GM21381 (cell line): ENCODE measurements around the gene ZNF853.

Experiments used
- ATAC-seq: cut with Tn5 transposase; IDR thresholded peaks from one replicate; pipeline ENCODE4 v1.9.1; 2021; ENCODE audit warnings: mild to moderate bottlenecking, moderate library complexity; ENCODE audit not compliant: unreplicated experiment

The ZNF853 gene

DNA sequence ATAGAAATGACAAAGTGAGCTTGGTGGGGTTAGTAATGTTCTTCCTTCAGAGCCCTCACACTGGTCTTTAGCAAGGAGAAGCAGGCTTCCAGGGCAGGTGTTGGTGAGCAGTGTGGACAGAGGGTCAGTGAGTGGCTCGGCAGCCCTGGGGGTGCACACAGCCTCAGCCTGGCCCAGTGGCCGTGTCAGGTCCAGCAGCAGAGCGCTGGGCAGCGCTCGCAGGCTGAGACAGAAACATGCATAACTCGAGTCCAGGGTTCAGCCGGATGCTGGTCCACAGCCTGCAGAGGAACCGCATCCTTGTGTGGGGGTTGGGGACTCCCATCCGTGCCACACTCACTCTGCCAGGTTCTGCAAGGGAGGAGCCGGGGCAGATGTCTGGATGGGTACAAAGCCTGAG lies 11.0 kb upstream of the ZNF853 start:
- ATAC-seq: no peak

DNA sequence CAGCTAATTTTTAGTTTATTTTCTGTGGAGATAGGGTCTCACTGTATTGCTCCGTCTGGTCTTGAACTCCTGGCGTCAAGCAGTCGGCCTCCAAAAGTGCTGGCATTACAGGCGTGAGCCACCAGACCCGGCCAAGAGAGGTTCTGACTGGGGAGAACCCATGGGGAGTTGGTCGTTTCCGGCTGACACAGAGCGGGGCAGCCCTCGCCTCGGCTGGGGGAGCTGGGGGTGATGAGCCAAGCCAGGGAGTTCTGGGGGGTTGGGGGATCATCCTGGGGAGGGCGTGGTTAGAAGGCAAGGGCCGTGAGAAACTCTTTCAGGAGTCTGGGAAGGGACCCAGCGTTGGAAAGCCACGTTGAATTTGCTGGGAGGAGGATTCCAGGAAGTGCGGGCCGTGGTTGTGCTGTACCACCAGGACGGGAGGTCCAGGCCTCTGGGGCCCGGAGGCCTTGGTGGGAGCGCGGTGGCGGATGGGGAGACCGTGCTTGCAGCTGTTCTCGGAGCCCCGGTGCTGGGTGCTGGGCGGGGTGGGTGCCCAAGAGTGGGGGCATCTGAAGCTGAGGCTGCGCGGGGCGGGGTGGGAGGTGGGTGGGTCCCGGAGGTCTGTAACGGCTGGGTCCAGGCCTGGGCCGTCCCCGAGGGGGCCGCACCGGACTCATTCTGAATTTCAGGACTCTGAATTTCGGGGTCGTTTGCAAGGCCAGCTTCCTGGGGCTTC lies 8.4 kb upstream of the ZNF853 start:
- no peak for ATAC-seq

DNA sequence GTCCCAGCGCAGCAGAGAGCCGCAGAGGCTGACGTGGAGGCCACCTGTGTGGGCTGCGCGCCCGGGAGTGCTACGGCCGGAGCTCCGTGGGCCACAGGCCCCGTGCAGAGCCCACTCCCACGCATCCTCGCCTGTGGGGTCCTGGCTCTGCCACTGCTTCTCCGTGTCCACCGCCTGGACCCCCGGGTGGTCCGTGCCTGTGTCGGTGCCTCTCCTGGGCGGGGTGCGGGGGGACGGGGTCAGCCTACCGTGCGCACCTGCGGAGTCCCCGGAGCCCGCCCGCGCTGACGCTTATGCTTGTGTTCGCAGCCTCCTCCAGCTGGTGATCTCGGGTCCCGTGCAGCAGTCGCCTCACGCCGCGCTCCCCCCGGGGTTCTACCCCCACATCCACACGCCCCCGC lies 7.8 kb upstream of the ZNF853 start:
- no peak for ATAC-seq

DNA sequence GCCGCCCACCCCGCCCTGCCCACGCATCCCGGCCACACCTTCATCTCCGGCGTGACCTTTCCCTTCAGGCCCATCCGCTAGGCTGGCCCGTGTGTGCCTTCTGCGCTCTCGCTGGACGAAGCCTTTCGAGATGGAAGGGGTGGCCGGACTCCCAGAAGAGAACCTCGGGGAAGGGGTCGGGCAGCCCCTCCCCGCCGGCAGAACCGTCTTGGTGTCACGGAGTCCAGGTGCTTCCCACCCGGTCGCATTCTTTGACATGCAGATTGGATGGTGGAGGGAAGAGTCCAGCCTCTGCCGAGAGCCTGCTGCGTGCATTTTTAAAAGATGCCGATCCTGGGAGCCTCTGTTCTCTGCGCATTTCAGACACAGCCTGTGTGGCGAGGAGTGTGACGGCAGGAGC lies 7.3 kb upstream of the ZNF853 start:
- ATAC-seq: no peak

DNA sequence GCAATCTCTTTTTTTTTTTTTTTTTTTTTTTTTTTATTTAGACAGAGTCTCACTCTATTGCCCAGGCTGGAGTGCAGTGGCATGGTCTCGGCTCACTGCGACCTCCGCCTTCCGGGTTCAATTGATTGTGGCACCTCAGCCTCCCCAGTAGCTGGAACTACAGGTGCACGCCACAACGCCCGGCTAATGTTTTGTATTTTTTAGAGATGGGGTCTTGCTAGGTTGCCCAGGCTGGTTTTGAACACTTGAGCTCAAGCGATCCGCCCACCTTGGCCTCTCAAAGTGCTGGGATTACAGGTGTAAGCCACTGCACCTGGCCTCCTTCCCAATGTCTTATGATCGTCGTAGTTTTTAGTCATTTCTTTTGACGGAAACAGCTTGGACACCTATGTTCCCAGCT lies 6.6 kb upstream of the ZNF853 start:
- no peak for ATAC-seq

GRCh38 chr7:6612819-6613218 lies 2.6 kb upstream of the ZNF853 start:
- ATAC-seq: no peak

GRCh38 chr7:6613706-6614105 lies 1.7 kb upstream of the ZNF853 start:
- no peak for ATAC-seq

GRCh38 chr7:6615723-6616555 lies 529 bp downstream of the ZNF853 start:
- no peak for ATAC-seq

DNA sequence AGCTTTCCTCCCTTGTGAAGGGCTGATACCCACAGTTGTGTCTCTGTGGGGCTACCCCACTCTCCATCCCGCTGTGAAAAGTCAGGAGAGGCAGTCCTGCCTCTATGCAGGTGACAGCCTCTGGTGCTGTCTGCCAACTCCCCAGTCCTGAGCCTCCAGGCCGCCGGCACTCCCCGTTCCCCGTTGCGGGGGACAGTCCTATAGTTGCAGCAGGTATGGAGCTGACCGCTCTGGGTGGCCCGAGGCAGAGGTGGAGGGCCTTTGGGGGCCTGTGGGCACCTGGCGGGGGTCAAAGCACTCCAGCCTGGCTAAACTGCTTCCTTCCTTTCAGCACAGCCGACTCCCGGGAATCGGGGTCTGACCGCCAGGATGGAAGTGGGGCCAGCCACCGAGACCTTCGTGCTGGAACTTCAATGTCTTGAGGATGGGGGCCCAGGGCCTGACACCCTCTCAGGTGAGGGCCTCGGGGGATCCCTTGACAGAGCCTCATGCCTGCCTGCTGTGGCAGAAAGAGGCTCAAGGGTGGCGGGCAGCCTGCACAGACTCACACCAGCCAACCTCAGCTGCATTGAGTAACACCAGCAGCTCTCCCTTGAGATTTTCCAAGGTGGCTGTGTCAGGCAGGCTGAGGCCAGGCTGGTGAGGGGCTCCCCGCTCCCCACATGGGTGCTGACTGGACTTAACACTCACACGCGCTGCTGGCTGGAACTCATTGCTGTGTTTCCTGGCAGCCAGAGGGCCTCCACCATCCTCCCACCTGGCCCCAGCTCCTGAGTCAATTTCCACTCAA lies 1.6 kb downstream of the ZNF853 start:
- ATAC-seq: no peak

GRCh38 chr7:6618621-6619020 lies 3.2 kb downstream of the ZNF853 start:
- ATAC-seq: no peak

- ATAC-seq: no peak
These were observed 4.6 kb downstream of the ZNF853 start for GRCh38 chr7:6619961-6620360.

- no peak for ATAC-seq
These were observed 6.1 kb downstream of the ZNF853 start for GRCh38 chr7:6621195-6622133.

DNA sequence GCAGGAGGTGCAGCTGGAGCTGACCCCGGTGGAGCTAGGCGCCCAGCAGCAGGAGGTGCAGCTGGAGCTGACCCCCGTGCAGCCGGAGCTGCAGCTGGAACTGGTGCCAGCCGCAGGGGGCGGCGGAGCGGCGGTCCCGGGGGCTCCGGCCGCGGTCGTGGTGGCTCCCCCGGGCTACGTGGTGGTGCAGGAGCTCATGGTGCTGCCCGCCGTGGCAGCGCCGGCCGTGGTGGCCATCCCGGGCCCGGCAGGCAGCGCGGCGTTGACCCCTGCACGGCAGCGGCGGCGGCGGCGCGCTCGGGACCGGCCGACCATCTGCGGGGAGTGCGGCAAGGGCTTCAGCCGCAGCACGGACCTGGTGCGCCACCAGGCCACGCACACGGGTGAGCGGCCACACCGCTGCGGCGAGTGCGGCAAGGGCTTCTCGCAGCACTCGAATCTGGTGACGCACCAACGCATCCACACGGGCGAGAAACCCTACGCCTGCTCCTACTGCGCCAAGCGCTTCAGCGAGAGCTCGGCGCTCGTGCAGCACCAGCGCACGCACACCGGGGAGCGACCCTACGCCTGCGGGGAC lies 6.8 kb downstream of the ZNF853 start:
- ATAC-seq: no peak

GRCh38 chr7:6623589-6624245 lies 8.3 kb downstream of the ZNF853 start:
- no peak for ATAC-seq

GRCh38 chr7:6624246-6624611 lies 8.8 kb downstream of the ZNF853 start:
- ATAC-seq: no peak

DNA sequence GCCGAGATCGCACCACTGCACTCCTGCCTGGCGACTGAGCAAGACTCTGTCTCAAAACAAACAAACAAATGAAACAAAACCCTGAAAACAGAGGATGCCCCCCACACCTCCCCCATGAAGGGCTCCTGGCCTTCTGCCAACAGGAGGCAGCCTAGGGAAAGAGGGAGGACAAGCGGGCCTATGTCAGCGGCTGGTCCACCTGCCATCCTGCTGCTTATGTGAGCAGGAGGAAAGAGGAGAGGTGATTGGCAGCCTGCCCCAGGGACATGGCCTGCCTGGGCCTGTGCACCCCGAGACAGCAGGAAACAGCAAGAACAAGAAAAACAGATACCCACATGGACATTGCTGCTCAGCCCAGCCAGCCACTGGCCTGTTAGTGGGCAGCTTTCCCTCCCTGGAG lies 12.6 kb downstream of the ZNF853 start:
- no peak for ATAC-seq

DNA sequence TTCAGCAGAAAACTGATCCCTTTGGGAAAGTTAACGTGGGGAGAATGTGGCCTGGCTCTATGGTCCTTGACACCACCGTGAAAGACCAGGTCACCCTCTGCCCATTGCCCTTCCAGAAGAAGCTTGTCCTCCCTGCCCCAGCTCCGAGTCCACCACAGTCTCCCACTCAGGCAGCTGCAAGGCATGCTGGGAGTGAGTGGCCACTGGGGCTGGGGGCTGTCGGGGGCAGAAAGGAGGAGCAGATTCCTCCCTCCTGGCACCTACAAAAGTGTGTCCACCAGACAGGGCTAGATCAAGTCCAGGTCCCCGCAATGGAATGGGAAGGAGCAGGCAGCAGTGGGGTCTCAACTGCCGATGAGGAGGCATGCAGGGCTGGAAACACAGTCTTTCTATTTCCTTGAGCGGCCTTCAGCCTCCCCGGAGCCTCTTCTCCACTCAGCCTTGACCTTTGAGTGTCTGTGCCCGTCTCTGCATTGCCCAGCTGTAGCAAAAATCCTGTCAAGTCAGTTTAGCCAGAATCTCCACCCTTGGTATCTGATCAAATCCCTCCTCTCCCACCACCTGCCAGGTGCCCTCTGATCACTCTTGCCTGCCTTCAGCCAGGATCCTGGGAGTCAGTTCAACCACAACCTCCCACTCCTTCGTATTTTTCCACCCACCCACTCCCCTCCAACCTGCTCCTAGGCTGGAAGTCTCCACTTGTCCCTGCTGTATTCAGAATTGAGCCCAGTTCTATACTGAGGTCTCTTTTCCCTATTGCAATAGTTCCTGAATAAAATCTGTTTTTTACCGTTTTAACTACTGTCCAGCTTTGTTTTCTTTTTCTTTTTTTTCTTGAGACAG lies 14.8 kb downstream of the ZNF853 start:
- ATAC-seq: no peak

DNA sequence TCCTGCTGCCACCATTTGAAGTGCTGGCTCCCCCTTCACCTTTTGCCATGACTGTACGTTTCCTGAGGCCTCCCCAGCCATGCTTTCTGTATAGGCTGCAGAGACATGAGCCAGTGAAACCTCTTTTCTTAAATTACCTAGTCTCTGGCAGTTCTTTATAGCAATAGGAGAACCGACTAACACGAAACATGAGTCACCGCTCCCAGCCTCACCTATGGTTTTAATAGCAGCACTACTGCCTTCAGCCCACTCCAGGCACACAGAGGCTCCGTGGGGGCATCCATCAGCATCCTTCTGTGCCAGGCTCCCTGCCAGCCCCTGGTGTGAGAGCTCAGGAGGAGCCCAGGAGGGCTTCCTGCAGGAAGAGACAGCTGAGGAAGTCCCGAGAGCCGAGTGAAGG lies 16.2 kb downstream of the ZNF853 start:
- no peak for ATAC-seq

DNA sequence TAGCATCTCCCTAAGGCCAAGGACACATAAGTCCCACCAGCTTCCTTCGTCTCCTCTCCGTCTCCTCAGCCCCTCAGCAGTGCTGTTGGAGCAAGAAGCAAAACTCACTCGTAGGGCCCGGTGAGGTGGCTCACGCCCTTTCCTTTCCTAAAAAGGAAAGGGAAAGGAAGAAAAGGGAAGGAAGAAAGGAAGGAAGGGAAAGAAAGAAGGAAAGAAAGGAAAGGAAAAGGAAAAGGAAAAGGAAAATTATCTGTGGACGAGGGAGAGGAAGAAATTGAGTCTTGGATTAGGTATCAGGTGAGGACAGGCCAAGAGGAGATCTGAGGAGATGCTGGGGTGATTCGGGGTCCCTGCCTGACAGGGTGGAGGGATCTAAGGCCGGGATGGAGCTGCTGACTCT lies 18.6 kb downstream of the ZNF853 start:
- no peak for ATAC-seq
